PC-9 (cell line): ENCODE data around the gene ACAD11. TPM values are rescaled to one million over a fixed set of nuclear protein-coding genes. Genes with fewer than 3 reads are reported as not detected.

Experiments used
- BruUV-seq: library from RNA; stranded (reverse); fragments of 400-500 nt; replicated peaks from 2 replicates; lab custom pipeline; 2021; lab: Mats Ljungman, UMichigan
- CTCF ChIA-PET: fragments of 300-600 bp; sonication (Branson Sonifier 250); formaldehyde crosslinking; loops from one replicate; lab custom pipeline; 2022; ENCODE audit warnings: antibody characterized with exemption; lab: Charles Lee
- POLR2A ChIA-PET: fragments of 300-600 bp; sonication (Branson Sonifier 250); formaldehyde crosslinking; loops from one replicate; lab custom pipeline; 2022; ENCODE audit warnings: antibody characterized with exemption; ENCODE audit not compliant: unreplicated experiment; lab: Charles Lee
- DNase-seq, 2 experiments: peaks; one replicate each; pipeline versions ENCODE4 v3.0.0 to v3.0.0-alpha.2; 2015 to 2022; ENCODE audit warnings: mixed read lengths in 1 of 2
- H2AFZ ChIP-seq: fragments of 200-600 bp; sonication (generic); 2 replicates; pipeline ENCODE4 v1.8.1; 2017; ENCODE audit warnings: antibody characterized with exemption
- H3F3A ChIP-seq: fragments of 200-600 bp; sonication (generic); 2 replicates; pipeline ENCODE4 v1.8.1; 2017; ENCODE audit warnings: antibody characterized with exemption, mild to moderate bottlenecking, low read depth; ENCODE audit not compliant: insufficient read depth
- H3K27ac ChIP-seq: fragments of 200-600 bp; sonication (generic); 2 replicates; pipeline ENCODE4 v1.6.1; 2016; ENCODE audit warnings: mixed run types
- H3K27me3 ChIP-seq: fragments of 200-600 bp; sonication (generic); 2 replicates; pipeline ENCODE4 v1.6.1; 2016; ENCODE audit warnings: low read depth, mixed run types; ENCODE audit not compliant: insufficient read depth
- H3K36me3 ChIP-seq: fragments of 200-600 bp; sonication (generic); 2 replicates; pipeline ENCODE4 v1.6.1; 2016; ENCODE audit warnings: low read depth, mixed run types
- H3K4me1 ChIP-seq: fragments of 200-600 bp; sonication (generic); replicated peaks from 2 replicates; pipeline ENCODE4 v1.6.1; 2016; ENCODE audit warnings: mixed run types; ENCODE audit not compliant: insufficient read depth
- H3K4me2 ChIP-seq: fragments of 200-600 bp; sonication (generic); 2 replicates; pipeline ENCODE4 v1.6.1; 2017; ENCODE audit warnings: mixed run types
- H3K4me3 ChIP-seq: fragments of 200-600 bp; sonication (generic); 2 replicates; pipeline ENCODE4 v1.6.1; 2016; ENCODE audit warnings: mixed run types
- H3K79me2 ChIP-seq: fragments of 200-600 bp; sonication (generic); 2 replicates; pipeline ENCODE4 v1.6.1; 2017; ENCODE audit warnings: low read depth, mixed run types
- H3K9me2 ChIP-seq: fragments of 200-600 bp; sonication (generic); 2 replicates; pipeline ENCODE4 v1.8.1; 2017; ENCODE audit warnings: mild to moderate bottlenecking; ENCODE audit not compliant: insufficient read depth
- H3K9me3 ChIP-seq: fragments of 200-600 bp; sonication (generic); 2 replicates; pipeline ENCODE4 v1.8.1; 2016; ENCODE audit warnings: low read depth; ENCODE audit not compliant: insufficient read depth
- H4K20me1 ChIP-seq: fragments of 200-600 bp; sonication (generic); 2 replicates; pipeline ENCODE4 v1.8.1; 2017; ENCODE audit not compliant: insufficient read depth
- CTCF ChIP-seq: fragments of 200-600 bp; sonication (generic); conservative IDR thresholded peaks from 2 replicates; pipeline ENCODE4 v1.6.1; 2017; ENCODE audit warnings: mixed run types, antibody characterized with exemption, mild to moderate bottlenecking, moderate library complexity
- EZH2 ChIP-seq: fragments of 200-600 bp; sonication (generic); IDR thresholded peaks from 2 replicates; pipeline ENCODE4 v1.8.0; 2017; ENCODE audit warnings: antibody characterized with exemption, low read depth
- intact Hi-C: fragments of 100-400 bp; cut with micrococcal nuclease; formaldehyde crosslinking; loops from one replicate; pipeline ENCODE4 v1.10.0; 2022; ENCODE audit not compliant: unreplicated experiment
- total RNA-seq: library from RNA; stranded (reverse); gene quantifications from 2 replicates; pipeline ENCODE4 v1.2.3, GENCODE V29; 2021

The ACAD11 gene
- total RNA-seq, 1 experiment from 2014 or later, result 13.2 TPM

GRCh38 chr3:132597660-132598059, 61.9 kb downstream of the ACAD11 start:
- Histone ChIP-seq H2AFZ (no peak overlapping the region), H3K27me3 (no peaks in the 10 kb centered on the region), H3K36me3 (no peaks in the 10 kb centered on the region), H3K4me1 (no peaks in the 10 kb centered on the region), H3K9me2 (no peaks in the 10 kb centered on the region), H3K4me2 (no peak overlapping the region), H3K27ac (no peak overlapping the region), H3K9me3 (no peaks in the 10 kb centered on the region), H3K4me3 (no peak overlapping the region), H3K79me2 (no peaks in the 10 kb centered on the region), H3F3A (no peaks in the 10 kb centered on the region), H4K20me1 (no peaks in the 10 kb centered on the region)
- no TSS peak for BruUV-seq
- POLR2A ChIA-PET, result no interaction called here
- CTCF ChIA-PET, result no interaction called here
- TF ChIP-seq EZH2 (no peak), CTCF (no peak)
- DNase-seq, result no peak
- intact Hi-C loops, result no loop called here

GRCh38 chr3:132596816-132597433, 62.7 kb downstream of the ACAD11 start, which contains the start of gene ACKR4:
TSS of gene ACKR4 (plus strand) at chr3:132597270. CDS start at chr3:132600398, 3,128 bp downstream.
- no peak within 1 kb of the TSS for H2AFZ ChIP-seq
- no peak within 1 kb of the TSS for H3K27ac ChIP-seq
- H3K4me2 ChIP-seq, result no peak within 1 kb of the TSS
- no TSS peak for BruUV-seq
- no peaks in the 10 kb centered on the region for H3K36me3 ChIP-seq
- no peaks in the 10 kb centered on the region for H3K79me2 ChIP-seq
- H3K9me2 ChIP-seq, result no peaks in the 10 kb centered on the region
- intact Hi-C loops, result no loop called here
- no peaks in the 10 kb centered on the region for H3F3A ChIP-seq
- no peaks in the 10 kb centered on the region for H3K9me3 ChIP-seq
- H3K4me3 ChIP-seq, result no peak within 1 kb of the TSS
- H3K27me3 ChIP-seq, result no peaks in the 10 kb centered on the region
- H4K20me1 ChIP-seq, result no peaks in the 10 kb centered on the region
- POLR2A ChIA-PET, result no interaction called here
- CTCF ChIA-PET, result no interaction called here
- no peak for TF ChIP-seq CTCF
- TF ChIP-seq EZH2, result no peak
- no peak for DNase-seq
- H3K4me1 ChIP-seq, result no peaks in the 10 kb centered on the region

- Histone ChIP-seq H3K27ac (no peak overlapping the region), H2AFZ (no peak overlapping the region), H4K20me1 (no peaks in the 10 kb centered on the region), H3K4me3 (no peak overlapping the region), H3K4me1 (no peaks in the 10 kb centered on the region), H3K4me2 (no peak overlapping the region), H3K9me2 (no peaks in the 10 kb centered on the region), H3K79me2 (no peaks in the 10 kb centered on the region), H3K9me3 (no peaks in the 10 kb centered on the region), H3F3A (no peaks in the 10 kb centered on the region), H3K36me3 (no peaks in the 10 kb centered on the region), H3K27me3 (no peaks in the 10 kb centered on the region)
- no peak for DNase-seq
- POLR2A ChIA-PET, result no interaction called here
- BruUV-seq, result no TSS peak
- TF ChIP-seq CTCF (no peak), EZH2 (no peak)
- intact Hi-C loops, result no loop called here
- CTCF ChIA-PET, result no interaction called here
These were observed 63.3 kb downstream of the ACAD11 start for GRCh38 chr3:132596326-132596725.
